T-helper 9 cell (primary cell): ENCODE data around the gene FAM168A.

Experiments used
- DNase-seq: peaks from one replicate; pipeline ENCODE4 v3.0.0-alpha.2; 2020

Gene FAM168A

DNA sequence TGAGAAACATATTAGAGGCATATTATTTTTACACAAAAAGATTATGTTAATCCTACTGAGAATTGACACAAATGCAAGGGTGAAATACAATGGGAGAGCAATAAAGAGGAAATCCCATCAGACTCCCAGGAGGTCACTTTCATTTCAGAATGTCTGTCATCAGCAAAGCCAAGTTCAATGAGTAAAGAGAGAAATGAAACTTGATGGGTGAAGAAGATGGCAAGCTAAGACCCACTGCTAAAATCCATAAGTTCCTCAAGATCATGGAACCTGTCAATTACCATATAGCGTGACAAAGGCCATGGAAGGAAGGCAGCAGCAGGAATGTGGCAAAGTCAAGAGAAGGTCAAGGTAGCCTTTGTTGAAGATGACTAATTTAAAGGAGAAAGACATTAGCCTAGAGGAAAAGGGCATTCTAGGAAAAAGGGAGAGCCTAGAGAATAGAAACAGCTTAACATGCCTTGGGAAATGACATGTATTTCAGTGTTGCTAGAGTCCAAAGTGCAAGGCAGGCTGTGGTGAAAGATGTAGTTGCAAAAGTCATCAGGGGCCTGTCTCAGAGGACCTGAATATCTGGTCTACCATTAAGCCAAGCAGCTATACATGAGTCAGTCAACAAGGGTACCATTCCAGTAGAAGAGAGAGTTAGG is 43.1 kb downstream of the FAM168A start:
- DNase-seq = no peak

DNA sequence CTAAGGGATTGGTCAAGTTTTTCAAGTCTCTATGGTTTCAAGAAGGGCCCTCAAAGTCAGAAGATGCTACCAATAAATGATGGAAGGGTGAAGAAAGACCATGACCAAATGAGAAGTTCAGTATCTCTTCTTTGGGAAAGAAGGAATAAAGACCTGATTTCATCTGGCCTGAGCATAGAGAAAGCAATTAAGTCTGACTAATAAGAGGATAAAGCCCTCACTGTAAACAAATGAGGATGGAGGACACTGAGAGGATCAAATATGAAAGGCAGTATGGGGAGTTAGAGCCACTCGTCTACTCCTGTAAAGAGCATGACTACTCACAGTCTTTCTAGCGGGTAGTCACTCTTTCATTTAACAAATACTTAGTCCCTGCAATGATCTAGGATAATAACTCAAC is 44.6 kb downstream of the FAM168A start:
- no peak for DNase-seq

DNA sequence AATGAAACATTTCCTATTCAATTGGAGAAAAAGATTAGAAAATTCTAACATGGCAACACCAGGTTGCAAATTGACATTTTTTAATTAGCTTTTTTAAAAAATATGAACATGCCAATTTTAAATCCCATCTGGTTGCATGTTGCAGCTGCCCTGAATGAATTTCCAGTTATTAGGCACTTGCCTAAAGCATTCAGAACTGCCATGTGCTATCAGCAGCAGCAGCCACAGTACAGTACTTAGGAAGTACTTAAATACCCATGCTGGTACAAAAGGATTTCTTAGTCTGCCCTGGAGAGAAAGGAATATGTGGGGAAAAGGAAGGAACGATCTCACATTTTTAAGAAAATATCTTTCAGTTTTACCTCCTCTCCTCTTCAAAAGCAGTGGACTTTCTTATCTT is 46.2 kb downstream of the FAM168A start:
- DNase-seq = no peak

DNA sequence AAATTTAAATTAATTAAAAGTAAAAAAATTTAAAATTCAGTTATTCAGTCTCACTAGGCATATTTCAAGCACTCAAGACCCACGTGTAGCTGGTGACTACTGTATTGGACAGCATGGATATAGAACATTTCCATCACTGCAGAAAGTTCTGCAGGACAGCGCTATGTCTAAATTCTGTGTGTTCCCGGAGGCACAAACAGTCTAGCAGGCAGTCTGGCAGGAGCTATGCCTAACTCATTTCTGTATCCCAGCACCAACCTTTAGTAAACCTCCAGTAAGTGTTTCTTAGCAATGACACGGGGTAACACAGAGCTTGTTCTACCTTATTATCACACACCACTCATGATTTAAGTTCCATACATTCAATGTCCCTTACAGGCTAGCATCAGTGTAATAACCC is 48.5 kb downstream of the FAM168A start:
- no peak for DNase-seq

DNA sequence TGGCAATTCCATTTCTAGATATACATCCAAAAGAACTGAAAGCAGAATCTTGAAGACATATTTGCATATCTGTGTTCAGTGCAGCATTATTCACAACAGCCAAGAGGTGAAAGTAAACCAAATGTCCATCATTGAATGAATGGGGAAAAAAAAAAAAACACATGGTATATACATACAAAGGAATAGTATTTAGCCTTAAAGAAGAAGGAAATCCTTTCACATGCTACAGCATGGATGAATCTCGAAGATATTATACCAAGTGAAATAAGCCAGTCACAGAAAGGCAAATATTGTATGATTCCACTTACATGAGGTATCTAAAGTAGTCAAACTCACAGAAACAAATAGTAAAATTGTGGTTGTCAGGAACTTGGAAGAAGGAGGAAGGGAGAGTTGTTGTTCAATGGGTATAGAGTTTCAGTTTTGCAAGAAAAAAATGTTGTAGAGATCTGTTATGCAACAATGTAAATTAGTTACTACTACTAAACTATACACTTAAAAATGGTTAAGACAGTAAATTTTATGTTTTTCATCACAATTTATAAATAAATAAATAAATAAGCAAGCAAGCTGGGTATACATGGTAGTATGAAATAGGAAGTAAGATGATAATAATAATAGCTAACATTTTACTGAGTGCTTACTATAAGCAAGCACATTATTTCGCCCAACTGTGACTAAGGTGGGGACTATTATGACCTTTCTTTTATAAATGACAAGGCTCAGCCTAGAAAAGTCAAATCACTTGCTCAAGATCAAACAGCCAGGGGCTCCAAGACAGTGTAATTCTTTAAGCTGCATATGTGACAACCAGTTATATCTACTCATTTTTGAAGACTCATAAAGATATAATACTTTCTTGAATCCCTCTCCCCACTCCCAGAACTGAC is 50.0 kb downstream of the FAM168A start:
- no peak for DNase-seq

DNA sequence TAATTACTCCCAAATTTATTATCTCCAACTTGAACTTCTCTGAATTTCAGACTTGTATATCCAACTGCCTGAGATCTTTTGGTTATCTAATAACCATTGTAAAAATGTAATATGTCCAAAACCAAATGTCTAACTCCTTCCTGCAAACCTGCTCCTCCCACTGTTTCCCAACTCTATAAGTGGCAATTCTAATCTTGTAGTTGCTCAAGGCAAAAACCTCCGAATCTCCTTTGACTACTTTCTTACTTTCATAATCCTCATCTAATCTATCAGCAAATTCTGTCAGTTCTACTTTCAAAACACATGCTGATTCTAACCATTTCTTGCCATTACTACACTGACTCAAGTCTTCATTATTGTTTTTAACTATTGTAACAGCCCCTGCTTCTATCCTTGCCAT is 55.7 kb downstream of the FAM168A start:
- no peak for DNase-seq

DNA sequence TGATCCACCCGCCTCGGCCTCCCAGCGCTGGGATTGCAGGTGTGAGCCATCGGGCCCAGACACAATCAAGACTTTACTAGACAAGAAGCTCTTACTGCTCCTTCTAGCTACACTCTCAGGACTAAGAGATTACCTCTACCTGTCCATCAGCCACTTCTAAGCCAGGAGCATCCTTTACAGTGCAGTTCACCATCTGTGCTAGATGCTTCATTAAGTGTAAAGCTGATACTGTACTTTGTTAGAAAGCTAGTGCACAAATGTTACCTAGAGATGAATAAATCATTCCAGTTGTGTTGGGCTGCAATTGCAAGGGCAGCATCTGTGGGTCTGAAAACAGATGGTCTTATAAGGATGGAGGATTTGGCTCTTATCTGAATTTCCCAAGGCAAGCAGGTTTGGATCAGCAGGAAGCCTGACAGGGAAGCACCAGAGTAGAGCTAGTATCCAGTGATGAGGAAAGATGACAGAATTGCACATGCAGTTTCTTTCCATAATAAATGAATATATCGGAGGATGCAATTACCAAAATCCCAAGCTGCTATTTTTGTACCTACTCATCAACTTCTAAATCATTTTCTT is 58.3 kb downstream of the FAM168A start:
- no peak for DNase-seq

DNA sequence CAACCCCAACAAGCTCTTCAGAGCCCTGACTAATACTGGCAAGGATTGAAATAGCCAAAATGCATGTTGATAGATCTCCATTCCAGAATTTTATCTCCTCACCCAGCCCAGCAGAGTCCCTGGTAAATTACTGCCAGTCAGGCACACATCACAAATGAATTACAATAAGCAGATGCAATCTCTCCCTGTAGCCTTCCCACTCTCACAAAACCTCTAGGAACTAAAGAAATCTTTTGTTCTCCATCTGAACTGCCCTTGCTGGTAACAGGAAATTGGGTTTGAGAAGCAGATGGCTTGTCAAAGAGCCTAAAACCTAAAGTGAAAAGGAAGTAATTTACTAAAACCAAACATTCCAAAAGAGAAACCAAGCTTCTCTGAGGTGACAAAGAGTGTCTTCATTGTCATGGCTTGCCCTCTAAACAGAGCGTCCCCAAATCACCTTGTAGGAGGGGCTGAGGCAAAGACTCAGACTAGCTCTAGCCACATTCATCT is 59.5 kb downstream of the FAM168A start:
- no peak for DNase-seq

DNA sequence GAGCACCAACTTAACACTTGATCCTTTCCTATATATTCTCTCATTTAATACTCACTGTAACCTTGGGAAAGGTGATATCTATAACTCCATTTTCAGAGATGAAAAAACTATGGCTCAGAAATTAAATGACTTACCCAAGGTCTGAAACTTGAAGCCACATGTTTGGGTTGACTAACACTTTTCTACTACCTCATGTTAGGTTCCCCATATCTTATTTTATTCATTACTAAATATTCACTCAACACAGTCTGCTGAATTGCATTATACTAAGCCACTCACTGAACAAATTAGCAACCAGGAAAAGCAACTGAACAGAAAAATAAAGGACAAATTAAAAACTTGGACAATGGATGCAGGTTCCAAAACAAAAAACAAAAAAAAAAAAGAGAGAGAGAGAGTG is 59.9 kb downstream of the FAM168A start:
- DNase-seq = no peak

DNA sequence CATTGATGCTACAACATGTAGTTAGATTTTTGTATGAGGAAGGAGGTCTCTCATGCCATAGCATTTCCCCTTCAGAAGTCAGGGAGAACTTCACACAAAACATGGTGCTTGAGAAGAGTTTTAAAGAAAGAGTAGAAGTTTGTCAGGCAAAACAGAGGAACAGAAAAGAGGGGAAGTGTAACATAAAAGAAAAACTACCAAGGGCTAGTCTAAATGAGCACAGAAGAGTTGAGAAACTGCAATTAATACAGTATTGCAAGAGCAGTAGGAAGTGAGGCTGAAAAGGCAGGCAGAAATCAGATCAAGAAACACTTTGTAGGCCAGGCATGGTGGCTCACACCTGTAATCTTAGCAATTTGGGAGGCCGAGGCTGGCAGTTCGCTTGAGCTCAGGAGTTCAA is 61.0 kb downstream of the FAM168A start:
- DNase-seq = no peak

DNA sequence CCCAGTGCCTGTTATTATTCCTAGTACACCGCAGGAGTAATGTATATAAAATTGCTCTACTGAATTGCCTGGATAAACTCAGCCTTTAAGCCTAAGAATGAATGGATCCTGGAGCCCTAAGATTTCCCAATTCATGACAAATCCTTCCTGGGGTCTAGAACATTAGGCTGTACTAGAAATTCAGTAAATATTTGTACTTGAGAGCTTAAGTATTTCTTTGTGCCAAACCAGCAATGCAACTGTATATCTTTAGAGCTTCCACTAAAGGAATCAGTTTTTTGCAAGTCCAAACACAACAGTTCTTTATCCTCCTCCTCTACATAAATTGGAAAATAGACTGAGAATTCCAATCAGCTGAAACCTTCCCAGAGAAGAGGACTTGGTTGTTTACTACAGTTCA is 65.6 kb downstream of the FAM168A start:
- DNase-seq = no peak

DNA sequence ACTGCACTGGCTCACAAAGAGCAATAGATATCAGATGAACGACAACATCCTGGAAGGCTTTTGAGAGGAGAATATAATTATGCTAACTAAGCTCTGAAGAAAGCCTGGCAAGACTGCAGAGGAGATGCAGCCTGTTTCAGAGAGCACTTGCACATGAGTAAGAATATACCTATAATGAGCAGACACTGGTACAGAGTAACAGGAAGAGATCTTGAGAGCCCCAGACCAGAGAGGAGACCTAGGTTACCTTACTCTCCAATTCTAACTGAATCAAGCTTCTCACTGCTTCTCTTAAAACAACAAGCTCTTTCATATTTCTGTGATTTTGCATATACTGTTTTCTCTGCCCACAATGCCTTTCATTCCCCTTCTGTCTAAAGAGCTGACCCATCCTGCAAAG is 66.5 kb downstream of the FAM168A start:
- DNase-seq = no peak

DNA sequence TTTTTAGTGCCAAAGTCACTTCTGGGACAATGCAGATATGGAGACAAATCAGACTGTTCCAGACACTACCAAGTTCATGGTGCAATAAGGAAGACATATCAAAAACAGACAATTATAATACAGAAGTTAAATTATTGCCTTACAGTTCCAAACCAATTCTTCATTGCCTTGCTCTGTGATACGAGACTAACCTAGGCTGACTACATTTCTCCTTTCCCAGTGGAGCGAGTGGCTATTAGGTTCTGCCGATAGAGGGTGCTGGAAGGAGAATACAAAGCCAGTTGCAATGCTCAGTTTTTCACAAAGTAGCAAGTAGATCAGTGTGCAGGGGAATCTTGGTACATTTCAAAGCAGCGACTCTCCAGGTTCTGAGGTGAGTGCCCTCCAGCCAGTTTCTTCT is 67.8 kb downstream of the FAM168A start:
- no peak for DNase-seq

DNA sequence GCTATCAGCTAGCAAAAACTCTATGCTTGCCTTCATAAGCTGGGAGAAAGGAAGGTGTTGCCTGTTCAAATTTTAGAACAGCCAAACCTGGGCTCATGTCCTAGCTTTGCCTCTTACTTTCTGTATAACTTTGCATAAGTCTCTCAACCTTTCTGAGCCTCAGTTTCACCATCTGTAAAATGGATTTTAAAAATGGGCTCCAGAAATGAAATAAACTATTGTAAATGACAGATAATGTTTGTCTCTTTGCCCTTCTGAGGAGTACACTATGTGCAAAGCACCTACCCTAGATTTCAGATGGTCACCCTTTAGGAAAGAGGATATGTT is 68.7 kb downstream of the FAM168A start:
- DNase-seq = no peak

DNA sequence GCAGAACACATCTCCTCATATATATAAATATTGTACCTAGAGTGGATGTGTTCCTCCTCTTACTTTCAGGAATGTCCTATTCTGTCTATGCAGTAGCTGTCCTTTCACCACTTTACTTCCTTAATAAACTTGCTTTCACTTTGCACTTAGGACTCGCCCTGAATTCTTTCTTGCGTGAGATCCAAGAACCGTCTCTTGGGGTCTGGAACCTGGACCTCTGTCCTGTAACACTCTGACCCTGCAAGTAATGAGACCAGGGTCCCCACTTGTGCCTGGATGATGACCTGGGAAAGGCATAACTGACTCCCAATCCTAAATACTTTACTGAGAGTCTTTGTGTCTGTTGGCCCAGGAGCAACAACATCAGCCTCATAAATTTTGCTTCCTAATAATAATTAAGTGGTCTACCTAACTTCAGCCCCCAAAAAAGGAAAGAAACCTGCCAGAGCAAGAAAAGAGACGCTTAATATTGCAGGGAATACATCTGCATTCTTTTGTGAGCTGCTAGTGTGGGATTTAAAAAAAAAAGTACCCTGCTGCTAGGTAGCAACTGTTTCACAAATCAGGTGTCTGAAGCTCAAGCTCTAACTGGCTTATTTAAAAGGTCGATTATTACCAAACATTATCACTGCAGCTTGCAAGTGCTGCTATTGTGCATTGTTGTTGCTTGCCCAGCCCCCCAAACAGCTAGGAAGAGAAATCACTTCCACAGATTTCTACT is 69.3 kb downstream of the FAM168A start:
- no peak for DNase-seq

DNA sequence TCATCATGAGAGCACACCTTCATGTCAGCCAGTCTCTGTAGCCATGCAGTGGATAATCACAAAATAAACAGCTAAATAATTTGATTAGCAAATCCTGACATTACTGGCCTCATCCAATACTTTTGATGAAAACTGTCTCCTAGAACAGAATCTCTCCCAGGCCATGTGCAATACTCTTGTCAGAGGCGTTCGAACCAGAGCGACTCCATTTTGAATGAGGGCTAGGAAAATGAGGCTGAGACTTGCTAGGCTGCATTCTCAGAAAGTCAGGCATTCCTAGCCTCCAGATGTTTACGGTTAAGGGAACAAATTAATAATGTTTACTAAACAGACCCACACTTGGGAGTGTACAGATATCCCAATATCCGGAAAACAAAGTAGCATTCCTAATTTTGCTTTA is 69.9 kb downstream of the FAM168A start:
- DNase-seq = no peak

DNA sequence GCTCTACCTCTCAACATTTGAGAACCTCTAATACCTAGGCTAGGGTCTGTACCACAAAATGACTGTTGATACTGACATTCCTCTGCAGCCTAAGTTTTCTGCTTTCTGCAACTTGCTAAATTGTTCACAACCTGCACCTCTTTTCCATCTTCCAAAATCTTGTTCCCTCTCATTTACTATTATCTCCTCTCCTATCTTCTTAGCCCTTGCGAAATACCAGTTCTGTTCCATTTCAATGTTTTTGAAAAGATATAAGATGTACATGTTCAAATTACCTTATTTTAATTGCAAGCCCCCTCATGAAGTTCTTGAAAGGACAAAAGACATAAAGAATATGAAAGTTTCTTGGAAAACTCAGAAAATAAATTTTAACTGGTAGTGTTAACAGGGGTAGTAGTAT is 72.3 kb downstream of the FAM168A start:
- DNase-seq = no peak

DNA sequence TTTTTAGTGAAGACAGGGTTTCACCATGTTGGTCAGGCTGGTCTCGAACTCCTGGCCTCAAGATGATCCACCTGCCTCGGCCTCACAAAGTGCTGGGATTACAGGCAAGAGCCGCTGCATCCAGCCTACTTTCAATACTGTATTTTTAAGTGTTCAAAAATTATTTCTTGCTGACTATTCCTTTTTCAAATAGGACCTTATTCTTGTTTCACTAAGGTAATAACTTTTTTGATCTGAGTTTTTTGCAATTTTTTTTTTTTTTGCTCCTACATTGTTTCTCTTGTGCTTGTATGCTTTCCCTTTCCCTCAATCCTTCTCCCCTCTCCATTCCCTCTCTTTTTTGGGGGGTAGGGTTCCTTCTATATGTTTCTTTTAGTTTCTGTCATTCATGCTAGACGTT is 73.1 kb downstream of the FAM168A start:
- DNase-seq = no peak

DNA sequence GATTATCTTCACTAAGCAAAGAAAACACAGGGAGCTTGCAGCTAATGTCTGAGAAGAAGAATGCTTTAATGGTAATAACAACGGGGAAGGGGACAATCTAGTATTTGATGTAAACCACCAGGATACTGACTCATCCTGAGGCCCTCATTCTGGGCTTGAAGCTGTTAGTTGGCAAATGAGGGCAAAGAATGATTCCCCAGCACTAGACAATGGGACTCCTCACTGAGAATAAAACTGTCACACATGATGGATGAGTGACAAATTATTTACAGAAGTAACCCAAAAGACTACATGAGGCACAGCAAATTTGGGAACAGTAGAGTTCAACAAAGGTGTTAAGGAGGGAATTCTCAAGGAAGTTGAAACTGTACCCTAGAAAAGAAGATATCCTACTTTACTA is 76.3 kb downstream of the FAM168A start:
- no peak for DNase-seq

DNA sequence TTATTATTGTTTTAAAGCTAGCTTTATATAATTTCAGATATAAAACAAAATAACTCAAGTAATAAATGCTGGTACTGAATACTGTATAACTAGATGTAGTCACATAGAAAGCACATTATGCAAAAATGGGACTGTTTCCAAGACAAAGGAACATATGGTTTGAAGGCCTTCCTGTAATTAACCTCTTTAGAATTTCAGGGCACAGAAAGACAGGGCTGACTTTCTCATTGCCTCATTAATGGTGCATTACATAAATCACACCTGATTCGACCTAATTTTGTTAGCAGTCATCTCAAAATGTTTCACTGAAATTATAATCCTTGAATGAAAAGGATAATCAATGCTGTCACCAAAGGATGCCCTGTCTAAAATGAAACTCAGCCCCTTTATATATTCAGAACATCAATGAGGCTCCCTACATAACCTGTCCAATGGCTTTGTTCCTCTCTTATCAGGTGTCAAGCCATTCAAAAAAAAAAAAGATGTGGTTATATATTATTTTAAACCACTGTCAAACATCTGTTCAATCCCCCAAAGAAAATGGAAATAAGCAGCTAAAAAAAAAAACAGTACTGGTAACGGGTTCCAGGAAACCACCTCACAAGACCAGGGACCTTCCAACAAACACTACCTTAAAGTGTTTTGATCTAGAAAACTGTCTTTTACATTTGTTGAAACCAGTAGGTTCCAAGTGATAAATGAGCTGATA is 77.4 kb downstream of the FAM168A start:
- no peak for DNase-seq

DNA sequence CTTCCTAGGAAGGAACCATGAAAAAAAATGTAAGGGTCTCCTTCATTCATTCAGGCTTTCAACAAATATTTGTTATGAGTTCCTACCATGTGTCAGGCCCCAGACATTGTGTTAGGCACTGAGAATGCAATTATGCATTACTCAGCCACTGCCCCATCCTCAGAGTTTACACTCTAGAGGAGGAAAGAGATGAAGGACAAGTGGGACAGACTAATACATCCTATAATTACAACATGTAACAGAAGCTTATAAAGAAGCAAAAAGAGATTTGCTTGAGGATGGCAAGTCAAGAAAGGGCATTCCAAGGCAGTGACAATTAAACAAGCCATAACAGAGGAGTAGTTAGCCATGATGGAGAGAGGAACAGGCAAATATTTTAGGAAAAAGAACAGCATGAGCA is 78.6 kb downstream of the FAM168A start:
- no peak for DNase-seq

DNA sequence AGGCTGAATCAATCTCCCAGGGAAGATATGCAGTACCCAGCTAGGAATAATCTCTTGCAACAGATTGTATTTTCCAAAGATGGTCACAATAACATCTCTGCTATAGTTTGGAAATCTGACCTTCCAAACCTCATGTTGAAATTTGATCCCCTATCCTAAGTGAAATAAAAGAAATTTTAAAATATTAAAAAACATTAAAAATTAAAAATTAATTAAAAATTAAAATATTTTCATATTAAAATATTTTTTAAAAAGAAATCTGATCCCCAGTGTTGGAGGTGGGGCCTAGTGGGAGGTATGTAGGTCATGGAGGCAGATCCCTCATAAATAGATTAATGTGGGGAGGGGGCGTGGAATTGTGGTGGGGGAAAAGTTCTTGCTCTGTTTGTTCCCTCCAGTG is 79.7 kb downstream of the FAM168A start:
- DNase-seq = no peak

DNA sequence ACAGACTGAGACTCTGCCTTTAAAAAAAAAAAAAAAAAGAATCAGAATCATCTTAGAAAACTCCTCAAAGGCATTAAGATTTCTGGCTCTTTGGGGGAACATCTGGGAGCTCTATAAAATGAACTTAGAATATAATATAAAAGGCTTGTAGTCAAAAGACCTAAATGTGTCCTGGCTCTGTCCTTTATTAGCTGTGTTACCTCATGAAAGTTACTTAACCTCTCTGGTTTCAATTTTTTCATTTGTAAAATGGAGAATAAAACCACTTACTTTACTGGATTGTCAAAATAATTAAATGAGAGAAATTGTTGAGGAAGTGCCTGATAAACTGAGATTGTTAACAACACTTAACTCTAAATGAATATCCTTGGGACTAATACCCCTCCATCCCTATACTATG is 81.8 kb downstream of the FAM168A start:
- DNase-seq = no peak
